Activated CD8-positive, alpha-beta memory T cell treated with anti-CD3 and anti-CD28 coated beads for 4 hours (primary cell): ENCODE measurements around the gene RNF227.

ENCODE experiments used
- DNase-seq, 2 donors: peaks; one replicate each; pipeline ENCODE4 v3.0.0-alpha.2; 2020; ENCODE audit warnings: low read depth in 2 of 2

The RNF227 gene

GRCh38 chr17:7930841-7931631 lies 14.9 kb upstream of the RNF227 start:
- DNase-seq, result no peak

- DNase-seq, result no peak
Observed at GRCh38 chr17:7929158-7930023, 13.3 kb upstream of the RNF227 start, which contains the start of gene KCNAB3. TSS of gene KCNAB3 (minus strand) at chr17:7929856. CDS start at chr17:7929435, 421 bp downstream.

GRCh38 chr17:7927596-7927995 lies 11.5 kb upstream of the RNF227 start:
- DNase-seq, result no peak

GRCh38 chr17:7922845-7923628 lies 6.9 kb upstream of the RNF227 start:
- DNase-seq, result peak; percentile 63 to 67

- DNase-seq, result no peak
Observed at GRCh38 chr17:7922269-7922844, 6.3 kb upstream of the RNF227 start.

- DNase-seq, result no peak
Observed at GRCh38 chr17:7916808-7917207, 719 bp upstream of the RNF227 start.

DNA sequence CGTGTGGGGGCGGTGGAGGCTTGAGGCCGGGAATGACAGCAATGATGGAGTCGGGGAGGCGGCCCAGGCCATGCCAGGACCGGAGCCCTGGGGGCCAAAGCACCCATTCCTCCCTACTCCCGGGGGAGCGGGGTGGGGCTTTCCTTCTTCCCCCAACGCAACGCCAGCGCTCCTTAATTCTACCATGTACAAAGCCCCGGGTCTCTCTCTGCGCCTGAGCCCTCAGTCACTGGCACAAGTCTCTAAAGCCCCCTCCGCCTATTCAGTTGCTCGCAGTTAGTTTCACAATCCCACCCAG lies 245 bp upstream of the RNF227 start:
- DNase-seq, result no peak

DNA sequence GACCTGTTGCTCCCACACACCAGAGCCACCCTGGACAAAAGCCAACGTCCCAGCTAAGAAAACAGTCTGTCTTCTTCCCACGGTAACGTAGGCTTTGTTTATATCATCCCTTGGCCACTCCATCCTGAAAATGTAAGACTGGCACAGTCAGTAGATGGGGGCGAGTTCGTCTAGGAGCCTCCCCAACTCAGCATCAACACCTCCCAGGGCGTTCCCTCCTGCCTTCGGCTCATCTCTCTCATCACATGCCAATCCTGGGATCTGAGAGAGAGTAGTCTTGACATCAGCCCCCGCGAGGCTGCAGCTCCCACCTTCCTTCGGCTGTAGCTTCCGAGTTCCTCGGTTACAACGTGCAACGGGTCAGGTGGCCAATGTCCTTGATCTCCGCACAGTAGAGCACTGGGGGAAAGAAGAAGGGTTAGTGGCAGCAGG lies 894 bp downstream of the RNF227 start:
- no peak for DNase-seq

GRCh38 chr17:7912927-7913524 lies 3.1 kb downstream of the RNF227 start:
- no peak for DNase-seq

DNA sequence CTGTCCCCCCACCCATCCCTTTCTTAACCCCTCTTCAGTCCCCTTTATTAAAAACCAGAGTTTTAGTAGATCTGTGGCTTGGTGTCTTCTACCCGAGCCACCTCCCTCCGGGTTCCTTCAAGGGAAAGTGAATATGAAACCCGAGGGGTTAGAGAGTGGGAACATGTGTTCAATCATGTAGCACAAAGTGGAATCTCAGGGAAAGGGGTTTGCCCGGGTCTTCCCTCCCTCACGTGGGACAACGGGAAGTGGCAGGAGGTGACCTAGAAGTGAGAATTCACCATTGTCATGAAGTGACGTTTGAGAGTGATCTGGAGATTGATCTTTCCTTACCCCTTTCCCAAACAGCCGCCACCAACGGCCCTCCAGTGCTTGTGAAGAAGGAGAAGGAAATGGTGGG lies 5.0 kb downstream of the RNF227 start:
- no peak for DNase-seq

DNA sequence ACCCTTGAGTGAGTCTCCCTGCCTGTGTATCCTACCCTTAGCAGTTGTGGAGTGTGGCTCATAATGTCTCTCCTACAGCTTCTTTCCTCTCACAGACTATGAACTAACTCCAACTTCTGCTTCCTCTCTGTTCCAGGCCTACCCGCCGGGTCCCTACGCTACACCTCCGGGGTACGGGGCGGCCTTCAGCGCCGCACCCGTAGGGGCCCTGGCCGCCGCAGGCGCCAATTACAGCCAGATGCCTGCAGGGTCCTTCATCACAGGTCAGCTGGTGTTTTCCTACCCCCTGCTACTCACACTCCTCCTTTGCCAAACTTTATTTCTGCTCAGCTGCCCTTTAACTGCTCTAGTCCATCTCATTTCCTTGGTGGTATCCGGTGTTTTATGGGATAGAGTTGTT lies 5.4 kb downstream of the RNF227 start:
- DNase-seq, result no peak

DNA sequence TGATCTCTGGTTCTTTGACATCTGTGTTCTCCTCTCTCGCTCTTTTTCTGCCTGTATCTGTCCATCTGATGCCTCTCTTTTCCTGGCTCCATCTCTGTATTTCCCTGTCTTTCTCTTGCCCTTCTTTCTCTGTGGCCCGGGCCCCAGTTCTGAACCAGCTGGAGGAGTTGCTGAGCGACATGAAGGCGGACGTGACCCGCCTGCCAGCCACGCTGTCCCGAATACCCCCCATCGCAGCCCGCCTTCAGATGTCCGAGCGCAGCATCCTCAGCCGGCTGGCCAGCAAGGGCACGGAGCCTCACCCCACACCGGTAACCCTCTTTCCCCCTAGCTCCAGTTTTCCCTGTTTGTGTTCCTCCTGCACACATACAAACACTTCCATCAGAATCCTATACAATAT lies 5.8 kb downstream of the RNF227 start:
- DNase-seq, result no peak

DNA sequence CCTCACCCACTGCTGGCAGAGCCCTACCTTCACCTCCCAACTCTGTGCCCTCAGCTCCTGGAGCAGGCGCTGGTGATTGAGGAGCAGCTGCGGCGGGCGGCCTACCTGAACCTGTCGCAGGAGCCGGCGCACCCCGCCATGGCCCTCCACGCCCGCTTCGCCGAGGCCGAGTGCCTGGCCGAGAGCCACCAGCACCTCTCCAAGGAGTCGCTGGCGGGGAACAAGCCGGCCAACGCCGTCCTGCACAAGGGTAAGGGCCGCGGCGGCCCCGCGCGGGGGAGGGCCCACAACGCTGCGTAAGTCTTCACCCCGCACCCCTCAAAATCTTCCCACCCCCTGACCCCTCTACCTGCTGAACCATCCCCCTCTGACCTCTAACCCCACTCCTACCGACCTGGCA lies 7.0 kb downstream of the RNF227 start:
- no peak for DNase-seq

DNA sequence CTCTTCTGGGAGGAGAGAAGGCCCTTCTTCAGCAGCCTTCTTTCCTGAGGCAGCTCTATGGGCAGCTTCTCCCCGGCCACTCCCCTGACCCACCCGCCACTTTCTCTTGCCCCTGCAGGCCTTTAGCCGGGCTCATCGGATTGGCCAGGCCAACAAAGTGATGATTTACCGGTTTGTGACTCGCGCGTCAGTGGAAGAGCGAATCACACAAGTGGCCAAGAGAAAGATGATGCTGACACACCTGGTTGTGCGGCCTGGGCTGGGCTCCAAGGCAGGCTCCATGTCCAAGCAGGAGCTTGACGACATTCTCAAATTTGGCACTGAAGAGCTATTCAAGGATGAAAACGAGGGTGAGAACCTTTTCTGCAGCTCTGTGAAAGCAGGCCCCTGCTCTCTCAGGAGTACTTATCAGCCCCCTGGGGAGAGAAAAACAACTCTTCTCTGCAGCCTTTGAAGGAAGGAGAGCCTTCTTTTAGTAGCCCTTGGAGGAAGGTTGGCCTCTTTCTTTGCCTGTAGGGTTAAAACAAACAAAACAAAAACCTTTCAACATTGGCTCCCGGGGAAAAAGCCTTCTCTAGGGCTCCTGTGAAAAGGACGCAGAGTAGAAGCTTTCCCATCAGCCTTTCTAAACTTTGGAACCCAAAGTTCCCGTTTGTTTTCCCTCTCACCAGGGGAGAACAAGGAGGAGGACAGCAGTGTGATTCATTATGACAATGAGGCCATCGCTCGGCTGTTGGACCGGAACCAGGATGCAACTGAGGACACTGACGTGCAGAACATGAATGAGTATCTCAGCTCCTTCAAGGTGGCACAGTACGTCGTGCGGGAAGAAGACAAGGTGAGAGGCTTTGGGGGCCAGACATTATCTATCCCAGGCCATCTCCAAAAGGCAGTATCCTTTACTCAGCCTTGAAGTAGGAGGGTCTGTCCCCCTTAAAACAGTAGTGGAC lies 12.7 kb downstream of the RNF227 start:
- no peak for DNase-seq

DNA sequence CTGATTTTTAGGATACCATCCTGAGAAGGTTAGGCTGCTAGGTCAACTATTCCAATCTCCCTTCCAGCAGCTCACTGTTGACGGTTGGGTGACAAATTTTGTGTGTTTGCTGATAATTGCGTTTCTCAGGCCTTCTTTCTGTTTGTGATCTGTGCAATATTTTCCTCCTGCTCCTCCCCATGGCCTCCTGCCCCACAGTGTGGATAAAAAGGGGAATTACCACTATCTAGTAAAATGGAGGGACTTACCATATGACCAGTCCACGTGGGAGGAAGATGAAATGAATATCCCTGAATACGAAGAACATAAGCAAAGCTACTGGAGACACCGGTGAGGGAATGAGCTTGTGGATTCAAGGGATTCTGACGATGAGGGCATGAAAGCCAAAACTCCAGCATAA lies 18.3 kb downstream of the RNF227 start:
- DNase-seq, result no peak

GRCh38 chr17:7897090-7897489 lies 19.0 kb downstream of the RNF227 start:
- DNase-seq, result no peak

GRCh38 chr17:7894866-7895265 lies 21.2 kb downstream of the RNF227 start:
- no peak for DNase-seq

GRCh38 chr17:7894226-7894625 lies 21.9 kb downstream of the RNF227 start:
- DNase-seq, result no peak

GRCh38 chr17:7893187-7893880 lies 22.8 kb downstream of the RNF227 start:
- DNase-seq, result no peak
